GM19240 (cell line): Measurements from ENCODE around the gene CEMIP.

Source experiments
- DNase-seq: peaks from one replicate; pipeline ENCODE4 v3.0.0; 2011; ENCODE audit warnings: low spot score; ENCODE audit not compliant: insufficient read length

The CEMIP gene

GRCh38 chr15:80883641-80884040, 104.5 kb downstream of the CEMIP start:
- no peak for DNase-seq

- no peak for DNase-seq
Measured at GRCh38 chr15:80885016-80885579, 105.9 kb downstream of the CEMIP start.

GRCh38 chr15:80887148-80887547, 108.0 kb downstream of the CEMIP start:
- no peak for DNase-seq

- DNase-seq = no peak
Measured at GRCh38 chr15:80888846-80889245, 109.7 kb downstream of the CEMIP start.

DNA sequence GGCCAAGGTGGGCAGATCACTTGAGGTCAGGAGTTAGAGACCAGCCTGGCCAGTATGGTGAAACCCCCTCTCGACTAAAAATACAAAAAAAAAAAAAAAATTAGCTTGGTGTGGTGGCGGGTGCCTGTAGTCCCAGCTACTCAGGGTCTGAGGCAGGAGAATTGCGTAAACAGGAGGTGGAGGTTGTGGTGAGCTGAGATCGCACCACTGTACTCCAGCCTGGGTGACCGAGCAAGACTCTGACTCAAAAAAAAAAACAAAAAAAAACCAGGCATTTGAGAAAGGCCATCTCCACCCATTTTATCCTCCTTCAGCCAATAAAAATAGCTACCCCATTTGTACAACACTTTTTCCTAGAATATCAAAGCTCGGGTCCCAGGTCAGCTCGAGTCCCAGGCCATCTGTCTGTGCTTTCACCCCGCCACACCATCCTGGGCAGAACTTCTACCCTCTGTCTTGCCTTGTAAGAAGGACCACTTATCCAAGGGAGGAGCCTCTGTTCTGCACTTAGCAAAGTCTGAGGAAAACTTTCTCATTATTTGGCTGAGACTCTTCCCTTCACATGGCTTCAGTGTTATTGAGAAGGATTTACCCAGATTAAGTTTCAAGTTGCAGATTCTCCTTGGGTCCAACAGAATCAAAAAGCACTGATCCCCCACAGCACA, 111.3 kb downstream of the CEMIP start:
- DNase-seq = no peak

GRCh38 chr15:80891006-80891405, 111.8 kb downstream of the CEMIP start:
- DNase-seq = no peak

- no peak for DNase-seq
Measured at GRCh38 chr15:80892414-80892813, 113.2 kb downstream of the CEMIP start.

GRCh38 chr15:80893777-80894176, 114.6 kb downstream of the CEMIP start:
- DNase-seq = no peak

GRCh38 chr15:80895091-80895490, 115.9 kb downstream of the CEMIP start:
- DNase-seq = no peak

GRCh38 chr15:80895965-80896364, 116.8 kb downstream of the CEMIP start:
- no peak for DNase-seq

GRCh38 chr15:80898040-80898439, 118.9 kb downstream of the CEMIP start:
- no peak for DNase-seq

DNA sequence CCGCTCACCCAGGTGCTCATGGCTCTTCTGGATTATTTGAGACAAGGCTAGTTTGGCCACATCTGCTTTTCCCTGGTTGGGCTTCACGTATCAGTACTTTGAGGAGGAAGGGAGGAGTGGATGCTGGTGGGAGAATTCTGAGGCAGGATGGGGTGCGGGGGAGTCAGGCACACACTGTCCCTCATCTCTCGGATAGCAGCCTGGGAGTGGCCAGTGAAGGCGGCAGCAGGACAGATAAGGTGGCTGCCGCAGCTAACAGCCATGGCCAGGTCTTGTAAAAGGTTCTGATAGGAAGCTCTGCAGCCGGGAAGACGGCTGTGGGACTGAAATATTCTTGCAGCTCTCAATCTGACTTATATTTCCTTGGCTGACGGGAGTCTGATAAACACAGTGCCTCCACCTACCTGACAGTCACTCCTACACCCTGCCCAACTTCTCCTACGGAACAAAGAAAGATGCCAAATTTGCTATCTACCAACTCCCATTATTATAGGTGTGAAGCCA, 123.2 kb downstream of the CEMIP start:
- DNase-seq = no peak

GRCh38 chr15:80904998-80905397, 125.8 kb downstream of the CEMIP start:
- no peak for DNase-seq

DNA sequence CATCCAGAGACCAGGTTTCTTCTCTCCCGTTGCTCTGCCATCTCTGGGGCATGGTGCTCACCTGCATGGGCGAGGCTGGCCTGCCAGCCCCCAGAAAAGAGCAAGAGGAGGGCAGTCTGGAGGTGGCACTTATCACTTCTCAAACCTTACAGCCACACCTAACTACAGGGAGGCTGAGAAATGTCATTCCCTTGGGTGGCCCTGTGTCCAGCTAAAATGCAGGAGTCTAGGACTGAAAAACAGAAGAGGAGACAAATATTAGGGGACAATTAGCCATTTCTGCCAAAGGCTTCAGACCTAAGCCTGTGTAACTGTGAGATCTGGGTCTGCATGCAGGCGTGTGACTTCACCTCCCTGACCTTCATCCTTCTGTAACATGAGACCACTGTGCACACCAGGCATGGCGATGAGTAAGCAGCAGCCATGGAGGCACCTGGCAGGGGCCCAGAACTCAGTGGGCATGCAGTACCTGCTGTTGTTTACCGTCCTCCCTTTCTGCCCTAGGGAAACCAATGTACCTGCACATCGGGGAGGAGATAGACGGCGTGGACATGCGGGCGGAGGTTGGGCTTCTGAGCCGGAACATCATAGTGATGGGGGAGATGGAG, 127.1 kb downstream of the CEMIP start:
- no peak for DNase-seq

DNA sequence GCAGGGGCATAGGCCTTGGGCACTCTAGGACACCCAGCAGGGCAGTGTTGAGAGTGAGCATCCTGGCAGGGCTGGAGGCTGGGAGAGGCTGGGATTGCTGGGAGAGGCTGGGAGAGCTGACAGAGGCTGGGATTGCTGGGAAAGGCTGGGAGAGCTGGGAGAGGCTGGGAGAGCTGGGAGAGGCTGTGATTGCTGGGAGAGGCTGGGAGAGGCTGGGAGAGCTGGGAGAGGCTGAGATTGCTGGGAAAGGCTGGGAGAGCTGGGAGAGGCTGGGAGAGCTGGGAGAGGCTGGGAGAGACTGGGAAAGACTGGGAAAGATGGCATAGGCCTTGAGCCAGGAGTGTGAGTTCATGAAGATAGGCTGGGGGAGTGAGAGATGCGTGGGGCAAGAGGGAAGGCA, 132.7 kb downstream of the CEMIP start:
- no peak for DNase-seq

- no peak for DNase-seq
Measured at GRCh38 chr15:80912673-80913072, 133.5 kb downstream of the CEMIP start.

GRCh38 chr15:80913541-80913940, 134.4 kb downstream of the CEMIP start:
- no peak for DNase-seq

DNA sequence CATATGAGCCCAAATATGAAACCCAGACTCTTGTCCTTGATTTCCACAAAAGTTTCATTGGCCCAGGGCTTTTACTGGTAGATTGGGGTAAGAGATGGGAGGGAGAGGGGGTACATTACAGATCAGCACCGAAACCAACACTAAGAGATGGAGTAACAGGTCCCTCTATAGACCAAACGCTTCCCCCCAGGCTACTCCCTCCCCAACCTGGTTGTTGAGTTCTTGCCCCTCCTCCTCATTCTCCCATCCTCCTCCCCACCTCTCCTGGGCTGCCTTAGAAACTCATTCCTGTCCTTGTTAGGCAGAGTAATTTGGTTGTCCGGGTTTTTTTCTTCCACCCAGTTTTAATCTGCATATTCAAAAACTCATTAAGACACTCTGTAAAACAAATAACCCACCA, 136.3 kb downstream of the CEMIP start:
- DNase-seq = no peak

DNA sequence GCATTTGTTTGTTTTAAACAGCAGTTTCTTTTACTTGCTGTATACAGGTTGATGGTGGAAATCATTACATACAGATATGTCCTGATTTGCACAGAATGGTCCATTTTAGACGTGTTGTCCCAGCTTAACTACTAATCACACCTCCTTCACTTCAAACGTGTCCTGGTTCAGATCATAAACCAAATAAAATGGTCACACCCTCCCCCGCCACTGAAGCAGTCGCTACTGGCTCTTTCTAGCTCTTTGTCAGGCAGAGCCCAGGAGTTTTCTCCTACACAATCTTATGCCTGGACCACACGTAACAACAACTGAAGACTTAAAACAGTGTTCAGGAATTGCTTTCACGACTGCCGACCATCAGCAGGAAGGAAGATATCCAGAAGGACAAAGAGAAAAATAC, 136.9 kb downstream of the CEMIP start:
- DNase-seq = no peak

GRCh38 chr15:80918196-80918783, 139.1 kb downstream of the CEMIP start:
- DNase-seq = no peak

- DNase-seq = no peak
Measured at GRCh38 chr15:80920271-80920699, 141.1 kb downstream of the CEMIP start.

DNA sequence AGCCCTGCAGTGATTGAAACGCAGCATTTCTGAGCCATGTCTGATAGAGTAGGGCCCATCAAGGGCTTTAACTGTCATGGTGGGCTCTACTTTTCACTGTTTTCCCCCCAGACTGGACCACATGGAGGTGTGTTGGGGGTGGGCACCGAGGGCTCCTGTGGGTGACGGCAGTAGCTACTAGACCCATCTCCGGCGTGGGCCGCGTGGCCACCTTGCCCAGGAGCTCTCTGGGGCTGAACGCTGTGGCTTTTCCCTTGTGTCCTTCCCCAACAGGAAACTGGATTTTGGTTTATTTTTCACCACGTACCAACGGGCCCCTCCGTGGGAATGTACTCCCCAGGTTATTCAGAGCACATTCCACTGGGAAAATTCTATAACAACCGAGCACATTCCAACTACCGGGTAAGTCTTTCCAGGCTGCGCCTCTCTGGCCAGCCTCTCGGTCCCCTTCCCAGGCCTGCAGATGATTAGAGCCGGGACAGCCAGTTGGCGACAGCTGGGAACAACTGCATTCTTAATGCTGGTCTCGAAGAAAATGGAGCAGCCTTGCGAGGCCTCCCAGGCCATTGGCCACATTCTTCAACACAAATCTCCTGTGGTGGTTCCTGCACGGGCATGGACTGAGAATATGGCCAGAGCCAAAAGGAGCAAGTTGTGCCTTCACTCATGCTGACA, 142.7 kb downstream of the CEMIP start:
- DNase-seq = no peak
